HCT116 (cell line): Measurements from ENCODE around the gene MIER2. TPM values are rescaled to one million over a fixed set of nuclear protein-coding genes. Genes with fewer than 3 reads are reported as not detected.

ENCODE experiments used
- ATAC-seq: fragments of 200-7000 bp; cut with Tn5 transposase; 2 replicates; pipeline ENCODE4 v1.9.1; 2020; ENCODE audit warnings: mild to moderate bottlenecking, moderate library complexity
- BruUV-seq: library from RNA; stranded (reverse); fragments of 400-500 nt; replicated peaks from 2 replicates; lab custom pipeline; 2021; lab: Mats Ljungman, UMichigan
- CTCF ChIA-PET: fragments of 300-600 bp; sonication (Branson Sonifier 250); formaldehyde crosslinking; loops from one replicate; lab custom pipeline; 2021; ENCODE audit warnings: antibody characterized with exemption; lab: Charles Lee
- POLR2A ChIA-PET: fragments of 300-600, 350-600 bp; sonication (Branson Sonifier 250); formaldehyde crosslinking; loops from one replicate; lab custom pipeline; 2021; ENCODE audit warnings: antibody characterized with exemption; lab: Charles Lee
- RAD21 ChIA-PET, 2 experiments: fragments of 300-600 bp; sonication (Branson Sonifier 250); formaldehyde crosslinking; loops; one replicate each; lab custom pipeline; 2023; ENCODE audit warnings: low total read pairs in 2 of 2; ENCODE audit not compliant: uncharacterized antibody in 2 of 2, unreplicated experiment in 2 of 2, low non-redundant PET in 1 of 2; lab: Charles Lee
- DNase-seq: peaks from one replicate; pipeline ENCODE4 v3.0.0-alpha.2; 2010; ENCODE audit warnings: low read depth, low spot score
- H2AFZ ChIP-seq: fragments of 200-600 bp; shearing (Covaris generic), sonication (generic); 2 replicates; pipeline ENCODE4 v1.6.1; 2017; ENCODE audit warnings: low read depth, mixed run types, mixed read lengths, antibody characterized with exemption, low read length; ENCODE audit not compliant: poor library complexity, severe bottlenecking
- H3K27ac ChIP-seq: 2 replicates; pipeline ENCODE4 v1.5.1; 2012; ENCODE audit warnings: low read depth, low read length
- H3K27me3 ChIP-seq: fragments of 200-600 bp; sonication (generic); 2 replicates; pipeline ENCODE4 v1.6.1; 2016; ENCODE audit warnings: mixed run types, low read length, mixed read lengths; ENCODE audit not compliant: insufficient read depth
- H3K36me3 ChIP-seq, 2 experiments: fragments of 200-500 bp in 1 of 2; fragments of 200-600 bp in 1 of 2; sonication (Bioruptor generic) in 1 of 2; sonication (generic) in 1 of 2; 2 replicates each; pipeline versions ENCODE4 v1.5.1 to v1.6.1; 2014 to 2016; ENCODE audit warnings: low read length in 2 of 2, inconsistent platforms in 1 of 2, mixed read lengths in 1 of 2, mixed run types in 1 of 2; ENCODE audit not compliant: insufficient read depth in 2 of 2, control insufficient read depth in 1 of 2
- H3K4me1 ChIP-seq, 2 experiments: fragments of 200-600 bp in 1 of 2; sonication (generic) in 1 of 2; 2 replicates each; pipeline versions ENCODE4 v1.5.1 to v1.6.1; 2012 to 2017; ENCODE audit warnings: low read length in 2 of 2, inconsistent platforms in 1 of 2, mild to moderate bottlenecking in 1 of 2, mixed read lengths in 1 of 2, mixed run types in 1 of 2, moderate library complexity in 1 of 2; ENCODE audit not compliant: insufficient read depth in 2 of 2, control insufficient read depth in 1 of 2
- H3K4me2 ChIP-seq: fragments of 200-600 bp; sonication (generic); 2 replicates; pipeline ENCODE4 v1.6.1; 2017; ENCODE audit warnings: mixed run types, low read length, mixed read lengths
- H3K4me3 ChIP-seq, 2 experiments: fragments of 200-600 bp in 1 of 2; sonication (generic) in 1 of 2; replicated peaks in 1 of 2; 2 replicates each; pipeline ENCODE4 v1.5.1; 2011 to 2016; ENCODE audit warnings: low read length in 2 of 2, control low read depth in 1 of 2, low read depth in 1 of 2, mild to moderate bottlenecking in 1 of 2, mixed read lengths in 1 of 2, mixed run types in 1 of 2
- H3K79me2 ChIP-seq: fragments of 200-600 bp; sonication (generic); 2 replicates; pipeline ENCODE4 v1.6.1; 2017; ENCODE audit warnings: mild to moderate bottlenecking, mixed run types, low read length, moderate library complexity, mixed read lengths; ENCODE audit not compliant: insufficient read depth
- H3K9ac ChIP-seq: fragments of 200-600 bp; sonication (generic); 2 replicates; pipeline ENCODE4 v1.6.1; 2016; ENCODE audit warnings: low read length, mixed read lengths
- H3K9me2 ChIP-seq: fragments of 200-600 bp; sonication (generic), shearing (Covaris generic); 2 replicates; pipeline ENCODE4 v1.6.1; 2017; ENCODE audit warnings: mixed run types, mild to moderate bottlenecking, moderate library complexity; ENCODE audit not compliant: insufficient read depth
- H3K9me3 ChIP-seq, 2 experiments: fragments of 200-500 bp in 1 of 2; fragments of 200-600 bp in 1 of 2; sonication (Bioruptor generic) in 1 of 2; sonication (generic) in 1 of 2; 2 replicates each; pipeline ENCODE4 v1.6.1; 2014 to 2017; ENCODE audit warnings: low read length in 2 of 2, mixed read lengths in 2 of 2, inconsistent platforms in 1 of 2, low read depth in 1 of 2, mild to moderate bottlenecking in 1 of 2, mixed run types in 1 of 2, moderate library complexity in 1 of 2; ENCODE audit not compliant: control insufficient read depth in 1 of 2, insufficient read depth in 1 of 2
- H4K20me1 ChIP-seq: fragments of 200-600 bp; sonication (generic), shearing (Covaris generic); 2 replicates; pipeline ENCODE4 v1.6.1; 2017; ENCODE audit warnings: mixed run types, mild to moderate bottlenecking, moderate library complexity; ENCODE audit not compliant: insufficient read depth
- ATF3 ChIP-seq: IDR thresholded peaks from 2 replicates; pipeline ENCODE4 v1.6.1; 2012
- CBX3 ChIP-seq: IDR thresholded peaks from 2 replicates; pipeline ENCODE4 v1.6.1; 2012; ENCODE audit warnings: low read depth
- CEBPB ChIP-seq: IDR thresholded peaks from 2 replicates; pipeline ENCODE4 v1.6.1; 2012; ENCODE audit warnings: low read depth
- CTCF ChIP-seq, 3 experiments: fragments of 200-600 bp in 1 of 3; sonication (generic) in 1 of 3; IDR thresholded peaks in 2 of 3; conservative IDR thresholded peaks in 1 of 3; 2 replicates each; pipeline ENCODE4 v1.5.1; 2012 to 2017; ENCODE audit warnings: low read depth in 2 of 3, low read length in 2 of 3, antibody characterized with exemption in 1 of 3, borderline replicate concordance in 1 of 3, control low read depth in 1 of 3, mild to moderate bottlenecking in 1 of 3, mixed read lengths in 1 of 3, mixed run types in 1 of 3, moderate library complexity in 1 of 3; ENCODE audit not compliant: insufficient read depth in 1 of 3
- EGR1 ChIP-seq: IDR thresholded peaks from 2 replicates; pipeline ENCODE4 v1.6.1; 2012; ENCODE audit warnings: low read depth
- ELF1 ChIP-seq: IDR thresholded peaks from 2 replicates; pipeline ENCODE4 v1.6.1; 2012; ENCODE audit warnings: low read depth, borderline replicate concordance
- EZH2 ChIP-seq: fragments of 200-600 bp; sonication (generic); IDR thresholded peaks from 2 replicates; pipeline ENCODE4 v1.6.1; 2017; ENCODE audit warnings: antibody characterized with exemption, mixed run types
- EZH2phosphoT487 ChIP-seq: fragments of 200-600 bp; IDR thresholded peaks from 2 replicates; pipeline ENCODE4 v1.6.1; 2018; ENCODE audit warnings: antibody characterized with exemption, borderline replicate concordance
- FOSL1 ChIP-seq: IDR thresholded peaks from 2 replicates; pipeline ENCODE4 v1.6.1; 2012; ENCODE audit warnings: low read depth
- JUND ChIP-seq: IDR thresholded peaks from 2 replicates; pipeline ENCODE4 v1.6.1; 2012
- POLR2A ChIP-seq: IDR thresholded peaks from 2 replicates; pipeline ENCODE4 v1.7.0; 2011; ENCODE audit warnings: borderline replicate concordance; ENCODE audit not compliant: insufficient read depth, insufficient read length; ENCODE audit errors: extremely low read depth
- POLR2AphosphoS5 ChIP-seq: IDR thresholded peaks from 2 replicates; pipeline ENCODE4 v1.6.1; 2011; ENCODE audit warnings: mild to moderate bottlenecking, low read depth, low read length, moderate library complexity
- RAD21 ChIP-seq: IDR thresholded peaks from 2 replicates; pipeline ENCODE4 v1.6.1; 2012; ENCODE audit warnings: low read depth, mild to moderate bottlenecking
- REST ChIP-seq: IDR thresholded peaks from 2 replicates; pipeline ENCODE4 v1.6.1; 2012; ENCODE audit warnings: low read depth
- SP1 ChIP-seq: IDR thresholded peaks from 2 replicates; pipeline ENCODE4 v1.6.1; 2012; ENCODE audit warnings: low read depth
- SRF ChIP-seq: IDR thresholded peaks from 2 replicates; pipeline ENCODE4 v1.6.1; 2012; ENCODE audit warnings: low read depth
- TCF7L2 ChIP-seq: IDR thresholded peaks from 2 replicates; pipeline ENCODE4 v1.7.0; 2011; ENCODE audit warnings: borderline replicate concordance, inconsistent platforms; ENCODE audit not compliant: insufficient read depth, insufficient read length; ENCODE audit errors: extremely low read depth
- YY1 ChIP-seq: IDR thresholded peaks from 2 replicates; pipeline ENCODE4 v1.6.1; 2011; ENCODE audit warnings: low read length, low read depth, moderate library complexity, mild to moderate bottlenecking; ENCODE audit not compliant: insufficient replicate concordance; ENCODE audit errors: extremely low read depth
- ZBTB33 ChIP-seq: IDR thresholded peaks from 2 replicates; pipeline ENCODE4 v1.6.1; 2011; ENCODE audit warnings: mild to moderate bottlenecking, low read length, moderate library complexity; ENCODE audit not compliant: insufficient replicate concordance; ENCODE audit errors: extremely low read depth
- ZNF274 ChIP-seq: fragments of 200-500 bp; sonication (Bioruptor generic); IDR thresholded peaks from 2 replicates; pipeline ENCODE4 v1.6.1; 2014; ENCODE audit warnings: mild to moderate bottlenecking, low read depth, low read length, inconsistent platforms
- intact Hi-C: fragments of 100-400 bp; cut with micrococcal nuclease; formaldehyde crosslinking; loops from 2 replicates; pipeline ENCODE4 v1.10.0; 2022
- total RNA-seq: library from RNA; stranded (reverse); gene quantifications from one replicate; pipeline ENCODE4 v1.2.1, GENCODE V29; 2021; ENCODE audit not compliant: unreplicated experiment

MIER2 gene
- total RNA-seq, 1 experiment from 2014 or later: 41.5 TPM

GRCh38 chr19:279231-279630, 65.4 kb downstream of the MIER2 start:
- DNase-seq (no peak), ATAC-seq (no peak)
- H3K79me2 ChIP-seq: peaks cover 10% of the 10 kb centered on the region
- ChIA-PET POLR2A (no interaction called here), RAD21 (no interaction called here), CTCF (interaction anchor here (0.6 kb wide), 1 partner anchor 200 kb away, joined by 4 read pairs; no protein-coding TSS in a partner anchor)
- no peaks in the 10 kb centered on the region for H3K4me1 ChIP-seq
- H3K9me3 ChIP-seq: no peaks in the 10 kb centered on the region
- no peak overlapping the region for H3K9ac ChIP-seq
- H2AFZ ChIP-seq: no peak overlapping the region
- BruUV-seq: no TSS peak
- no peaks in the 10 kb centered on the region for H3K9me2 ChIP-seq
- H3K4me3 ChIP-seq: no peak overlapping the region
- H3K27ac ChIP-seq: no peak overlapping the region; the same call in 1 of the 2 replicates
- no peaks in the 10 kb centered on the region for H4K20me1 ChIP-seq
- TF ChIP-seq ZNF274: no peak
- no peak for TF ChIP-seq ELF1
- TF ChIP-seq POLR2A: no peak
- no peak for TF ChIP-seq TCF7L2
- no peak for TF ChIP-seq EZH2
- no peak for TF ChIP-seq SRF
- TF ChIP-seq SP1: no peak
- no peak for TF ChIP-seq EGR1
- TF ChIP-seq CBX3: no peak
- TF ChIP-seq ZBTB33: no peak
- no peak for TF ChIP-seq ATF3
- no peak for TF ChIP-seq CTCF (IDR thresholded peaks at IDR 0.05 in 2 of 3, conservative IDR thresholded peaks at IDR 0.05 in 1 of 3; ENCODE audit: borderline replicate concordance in 1 of 3, insufficient read depth in 1 of 3, low read depth in 2 of 3, low read length in 2 of 3)
- no peak for TF ChIP-seq EZH2phosphoT487
- no peak for TF ChIP-seq FOSL1
- TF ChIP-seq POLR2AphosphoS5: no peak
- no peak for TF ChIP-seq JUND
- TF ChIP-seq RAD21: no peak
- TF ChIP-seq YY1: no peak
- no peak for TF ChIP-seq REST
- no peak for TF ChIP-seq CEBPB
- TF ChIP-seq, all 23 proteins: peak for 0
- Histone ChIP-seq H3K36me3 (peaks cover 16 to 25% of the 10 kb centered on the region in 2 experiments; a peak in 3 of 4 replicates), H3K4me2 (no peak overlapping the region), H3K27me3 (no peaks in the 10 kb centered on the region)
- intact Hi-C loops: no loop called here
